HepG2 (cell line): ENCODE data around the gene USH2A. TPM values are rescaled to one million over a fixed set of nuclear protein-coding genes. Genes with fewer than 3 reads are reported as not detected.
A peak's percentile ranks its signal among the peaks of the same experiment; 100 is the strongest.

Experiments
- ATAC-seq: fragments of 200-7000 bp; cut with Tn5 transposase; 3 replicates; pipeline ENCODE4 v1.9.1; 2020; ENCODE audit warnings: mild to moderate bottlenecking, moderate library complexity
- BruUV-seq: library from RNA; stranded (reverse); fragments of 400-500 nt; replicated peaks from 2 replicates; lab custom pipeline; 2021; lab: Mats Ljungman, UMichigan
- CTCF ChIA-PET: fragments of 300-600 bp; formaldehyde crosslinking; extraction: SDS; loops from one replicate; lab custom pipeline; 2021; ENCODE audit warnings: low total read pairs, inconsistent platforms, low intra/inter-chr PET ratio; lab: Yijun Ruan, JAX
- POLR2A ChIA-PET: fragments of 350-600 bp; sonication (Branson Sonifier 250); formaldehyde crosslinking; loops from one replicate; lab custom pipeline; 2020; ENCODE audit warnings: antibody characterized with exemption, inconsistent platforms; lab: Yijun Ruan, JAX
- DNase-seq: peaks from one replicate; pipeline ENCODE4 v3.0.0-alpha.2; 2015; ENCODE audit warnings: low spot score
- FAIRE-seq: peaks from 3 replicates; lab custom pipeline; 2011; peaks lifted over from hg19 to GRCh38; lab: Jason Lieb, UNC
- H2AFZ ChIP-seq: one replicate; pipeline ENCODE4 v1.6.1; 2011; ENCODE audit warnings: low read length, inconsistent platforms
- H3K27ac ChIP-seq: fragments of 300-600 bp; 3 replicates; pipeline ENCODE4 v1.8.0; 2011; ENCODE audit warnings: mixed run types, mild to moderate bottlenecking, mixed read lengths, low read length, inconsistent platforms; ENCODE audit not compliant: insufficient read depth; ENCODE audit errors: extremely low read length
- H3K27me3 ChIP-seq, 2 experiments: fragments of 200-600 bp in 1 of 2; 2 replicates in 1 of 2; 3 replicates in 1 of 2; pipeline versions ENCODE4 v1.6.0 to v1.8.0; 2011; ENCODE audit warnings: low read length in 2 of 2, mild to moderate bottlenecking in 2 of 2, moderate library complexity in 2 of 2, inconsistent platforms in 1 of 2; ENCODE audit not compliant: insufficient read depth in 2 of 2, control insufficient read depth in 1 of 2
- H3K36me3 ChIP-seq, 2 experiments: fragments of 200-600 bp in 1 of 2; replicated peaks in 1 of 2; 2 replicates in 1 of 2; 3 replicates in 1 of 2; pipeline versions ENCODE4 v1.5.1 to v1.8.0; 2011; ENCODE audit warnings: low read length in 2 of 2, inconsistent platforms in 1 of 2; ENCODE audit not compliant: insufficient read depth in 2 of 2, control insufficient read depth in 1 of 2
- H3K4me1 ChIP-seq: 2 replicates; pipeline ENCODE4 v1.5.1; 2012; ENCODE audit warnings: low read length, inconsistent platforms; ENCODE audit not compliant: insufficient read depth
- H3K4me2 ChIP-seq: 2 replicates; pipeline ENCODE4 v1.6.0; 2011; ENCODE audit warnings: low read depth, low read length, inconsistent platforms
- H3K4me3 ChIP-seq, 3 experiments: fragments of 200-600 bp in 1 of 3; sonication (generic), shearing (Covaris generic) in 1 of 3; replicated peaks in 1 of 3; 2 replicates each; pipeline ENCODE4 v1.5.1; 2011 to 2016; ENCODE audit warnings: low read length in 3 of 3, inconsistent platforms in 2 of 3, low read depth in 2 of 3, mild to moderate bottlenecking in 2 of 3, control low read depth in 1 of 3, mixed read lengths in 1 of 3; ENCODE audit not compliant: insufficient read depth in 1 of 3
- H3K79me2 ChIP-seq: one replicate; pipeline ENCODE4 v1.6.1; 2011; ENCODE audit warnings: low read length, inconsistent platforms; ENCODE audit not compliant: insufficient read depth
- H3K9ac ChIP-seq: 2 replicates; pipeline ENCODE4 v1.6.0; 2011; ENCODE audit warnings: mild to moderate bottlenecking, low read depth, low read length, inconsistent platforms; ENCODE audit not compliant: insufficient read depth
- H3K9me3 ChIP-seq: 2 replicates; pipeline ENCODE4 v1.5.1; 2012; ENCODE audit warnings: mild to moderate bottlenecking, low read length
- H4K20me1 ChIP-seq: 2 replicates; pipeline ENCODE4 v1.6.0; 2011; ENCODE audit warnings: inconsistent platforms, mild to moderate bottlenecking, low read length, moderate library complexity; ENCODE audit not compliant: insufficient read depth
- ARNT ChIP-seq: fragments of 450-650 bp; IDR thresholded peaks from 2 replicates; pipeline ENCODE4 v1.6.1; 2017
- ATF7 ChIP-seq, 2 experiments: fragments of 450-650 bp in 1 of 2; sonication (generic) in 1 of 2; formaldehyde crosslinking in 1 of 2; IDR thresholded peaks; 2 replicates each; pipeline versions ENCODE4 v1.4.0 to v1.6.1; 2016 to 2020; ENCODE audit warnings: antibody characterized with exemption in 1 of 2, mild to moderate bottlenecking in 1 of 2, missing genetic modification reagents in 1 of 2
- HNRNPL ChIP-seq: fragments of 200-400 bp; formaldehyde crosslinking; IDR thresholded peaks from 2 replicates; pipeline ENCODE4 v1.6.1; 2017; ENCODE audit warnings: mild to moderate bottlenecking, low read depth, low read length
- RBM22 ChIP-seq: fragments of 200-400 bp; formaldehyde crosslinking; optimal IDR thresholded peaks from 2 replicates; pipeline ENCODE3; 2017; ENCODE audit warnings: mild to moderate bottlenecking, low read length, moderate library complexity
- SOX13 ChIP-seq, 3 experiments: fragments of 450-650 bp in 1 of 3; sonication (generic) in 1 of 3; formaldehyde crosslinking in 1 of 3; IDR thresholded peaks in 2 of 3; conservative IDR thresholded peaks in 1 of 3; 2 replicates each; pipeline versions ENCODE4 v1.5.0 to v1.6.1; 2016 to 2020; ENCODE audit warnings: antibody characterized with exemption in 1 of 3, mild to moderate bottlenecking in 1 of 3, missing compliant biosample characterization in 1 of 3, missing genetic modification reagents in 1 of 3, moderate library complexity in 1 of 3
- ZNF629 ChIP-seq: sonication (generic); formaldehyde crosslinking; conservative IDR thresholded peaks from 2 replicates; pipeline ENCODE4 v1.5.0; 2020; ENCODE audit warnings: missing genetic modification reagents
- WGBS: methylation state at CpG from one replicate; pipeline ENCODE4 v1.1.6; 2017; ENCODE audit warnings: low lambda C conversion rate; 5-methylcytosine and 5-hydroxymethylcytosine counted together
- in situ Hi-C: cut with HindIII; loops from 2 replicates; pipeline ENCODE4 v1.10.0; 2017; ENCODE audit warnings: low pct_unique_long_range_greater_than_20kb; ENCODE audit not compliant: extremely low pct_ligation_motif_present
- intact Hi-C: fragments of 100-400 bp; cut with micrococcal nuclease; formaldehyde crosslinking; loops from one replicate; pipeline ENCODE4 v1.10.0; 2022; ENCODE audit not compliant: unreplicated experiment
- polyA plus RNA-seq, 8 experiments: library from polyadenylated mRNA; depleted of rRNA in 3 of 8; stranded (reverse) in 7 of 8; unstranded in 1 of 8; fragments of >200 nt; fragmentation: Illumina TruSeq in 4 of 8; extraction: Trizol in 4 of 8; gene quantifications; 2 replicates each; pipeline versions ENCODE4 v1.2.1 to v1.2.3, GENCODE V29; 2011 to 2016; ENCODE audit warnings: low read depth in 4 of 8, missing spikeins in 1 of 8, mixed read lengths in 1 of 8; ENCODE audit not compliant: insufficient read depth in 1 of 8
- total RNA-seq, 5 experiments: library from RNA; depleted of rRNA; stranded (reverse); fragments of >200 nt; fragmentation: Illumina TruSeq; extraction: Trizol; gene quantifications; 2 replicates each; pipeline ENCODE4 v1.2.3, GENCODE V29; 2016; ENCODE audit warnings: low read depth in 1 of 5

The USH2A gene
- total and polyA plus RNA-seq, 2 of the 13 experiments (the other 11 are each of a cell fraction or from before 2014, with no cell fraction given), result 0.02 TPM; not detected in 1

- H3K4me2 ChIP-seq, result no peak overlapping the region
- intact Hi-C loops, result no loop called here
- in situ Hi-C loops, result no loop called here
- no peak overlapping the region for H3K27ac ChIP-seq
- TF ChIP-seq SOX13 (IDR thresholded peaks at IDR 0.05) (no peak), SOX13 (CRISPR knock-in tag; conservative IDR thresholded peaks at IDR 0.05 in 1 of 2, IDR thresholded peaks at IDR 0.05 in 1 of 2) (no peak), ARNT (no peak), ATF7 (IDR thresholded peaks at IDR 0.05) (no peak), ATF7 (CRISPR knock-in tag; IDR thresholded peaks at IDR 0.05) (no peak), ZNF629 (CRISPR knock-in tag) (peak; percentile 61)
- H3K79me2 ChIP-seq, result no peaks in the 10 kb centered on the region
- H3K9me3 ChIP-seq, result no peaks in the 10 kb centered on the region
- H4K20me1 ChIP-seq, result no peaks in the 10 kb centered on the region
- H3K9ac ChIP-seq, result no peak overlapping the region
- no TSS peak for BruUV-seq
- no peak for ATAC-seq
- no peak for DNase-seq
- H2AFZ ChIP-seq, result no peak overlapping the region
- H3K36me3 ChIP-seq, result peaks cover 0 to 4% of the 10 kb centered on the region in 2 experiments; a peak in 2 of 5 replicates
- 0 out of 2 replicates have a peak, but pooled peaks cover under 1% of the 10 kb centered on the region for H3K4me1 ChIP-seq
- no peaks in the 10 kb centered on the region for H3K27me3 ChIP-seq
- no peak overlapping the region for H3K4me3 ChIP-seq
- FAIRE-seq, result no peak
- POLR2A ChIA-PET, result no interaction called here
- CTCF ChIA-PET, result no interaction called here
Observed at GRCh38 chr1:215625949-215626348, 797.3 kb downstream of the USH2A start.

GRCh38 chr1:215623162-215623561 is 800.1 kb downstream of the USH2A start:
- H3K9me3 ChIP-seq, result no peaks in the 10 kb centered on the region
- peaks cover 3 to 29% of the 10 kb centered on the region in 2 experiments for H3K36me3 ChIP-seq
- ChIA-PET POLR2A (no interaction called here), CTCF (no interaction called here)
- no peak overlapping the region for H3K27ac ChIP-seq
- no peak for DNase-seq
- in situ Hi-C loops, result no loop called here
- no peak for FAIRE-seq
- TF ChIP-seq RBM22 (peak; percentile 56), HNRNPL (no peak)
- H3K79me2 ChIP-seq, result no peaks in the 10 kb centered on the region
- H3K4me3 ChIP-seq, result no peak overlapping the region
- no peak overlapping the region for H3K4me2 ChIP-seq
- H3K9ac ChIP-seq, result no peak overlapping the region
- TSS peak; percentile 2 for BruUV-seq
- ATAC-seq, result no peak
- H4K20me1 ChIP-seq, result no peaks in the 10 kb centered on the region
- WGBS, result 98% methylated on average over 4 of the region's 4 CpGs
- intact Hi-C loops, result no loop called here
- H3K27me3 ChIP-seq, result no peaks in the 10 kb centered on the region
- no peaks in the 10 kb centered on the region for H3K4me1 ChIP-seq
- no peak overlapping the region for H2AFZ ChIP-seq
